Loucy (cell line): ENCODE measurements around the gene GRIA2.

Experiments used
- H2AFZ ChIP-seq: fragments of 200-600 bp; sonication (generic); 2 replicates; pipeline ENCODE4 v1.6.0; 2016; ENCODE audit warnings: antibody characterized with exemption, mild to moderate bottlenecking, low read length, moderate library complexity
- H3F3A ChIP-seq: fragments of 200-600 bp; 2 replicates; pipeline ENCODE4 v1.6.0; 2016; ENCODE audit warnings: antibody characterized with exemption, low read depth, mild to moderate bottlenecking
- H3K27me3 ChIP-seq: fragments of 200-600 bp; sonication (generic); 2 replicates; pipeline ENCODE4 v1.6.1; 2014; ENCODE audit warnings: low read length, mild to moderate bottlenecking; ENCODE audit not compliant: insufficient read depth, poor library complexity, severe bottlenecking
- H3K36me3 ChIP-seq: fragments of 200-600 bp; sonication (generic); 2 replicates; pipeline ENCODE4 v1.6.1; 2016; ENCODE audit warnings: low read length; ENCODE audit not compliant: insufficient read depth
- H3K4me1 ChIP-seq: fragments of 200-600 bp; sonication (generic); 2 replicates; pipeline ENCODE4 v1.5.1; 2014; ENCODE audit warnings: low read length, mild to moderate bottlenecking; ENCODE audit not compliant: insufficient read depth, poor library complexity, severe bottlenecking
- H3K4me2 ChIP-seq: fragments of 200-600 bp; sonication (generic); 2 replicates; pipeline ENCODE4 v1.6.0; 2014; ENCODE audit warnings: antibody characterized with exemption, low read length, low read depth, mild to moderate bottlenecking; ENCODE audit not compliant: poor library complexity, severe bottlenecking
- H3K4me3 ChIP-seq: fragments of 200-600 bp; sonication (generic); 2 replicates; pipeline ENCODE4 v1.5.1; 2014; ENCODE audit warnings: low read length, mild to moderate bottlenecking, mixed read lengths; ENCODE audit not compliant: poor library complexity, severe bottlenecking
- H3K79me2 ChIP-seq: fragments of 200-600 bp; sonication (generic); 2 replicates; pipeline ENCODE4 v1.6.1; 2014; ENCODE audit warnings: low read length; ENCODE audit not compliant: insufficient read depth
- H3K9ac ChIP-seq: fragments of 200-600 bp; sonication (generic); 2 replicates; pipeline ENCODE4 v1.6.0; 2014; ENCODE audit warnings: mild to moderate bottlenecking, low read depth, low read length, moderate library complexity; ENCODE audit not compliant: poor library complexity, severe bottlenecking
- H3K9me2 ChIP-seq: fragments of 200-600 bp; sonication (generic); replicated peaks from 2 replicates; pipeline ENCODE4 v1.6.1; 2016; ENCODE audit warnings: low read depth, low read length, mixed read lengths
- H3K9me3 ChIP-seq: fragments of 200-600 bp; sonication (generic); 2 replicates; pipeline ENCODE4 v1.6.1; 2014; ENCODE audit warnings: mild to moderate bottlenecking, antibody characterized with exemption, low read length, low read depth; ENCODE audit not compliant: insufficient read depth
- H4K20me1 ChIP-seq: fragments of 200-600 bp; sonication (generic); 2 replicates; pipeline ENCODE4 v1.6.0; 2014; ENCODE audit warnings: antibody characterized with exemption, low read length, mild to moderate bottlenecking; ENCODE audit not compliant: insufficient read depth, poor library complexity, severe bottlenecking
- EZH2phosphoT487 ChIP-seq: fragments of 200-600 bp; IDR thresholded peaks from 2 replicates; pipeline ENCODE4 v1.6.1; 2018; ENCODE audit warnings: antibody characterized with exemption, mild to moderate bottlenecking, moderate library complexity, borderline replicate concordance
- TF ChIP-seq, protein P1 (sequence below): fragments of 200-600 bp; sonication (generic); conservative IDR thresholded peaks from 2 replicates; pipeline ENCODE4 v1.5.1; 2014; ENCODE audit warnings: mild to moderate bottlenecking, antibody characterized with exemption, low read length

GRIA2 gene

GRCh38 chr4:157226601-157227000 lies 6.1 kb downstream of the GRIA2 start:
- Histone ChIP-seq H3K9me2 (no peaks in the 10 kb centered on the region), H3K4me1 (no peaks in the 10 kb centered on the region), H3K4me2 (no peak overlapping the region), H3K79me2 (no peaks in the 10 kb centered on the region), H3K9me3 (no peaks in the 10 kb centered on the region), H3K4me3 (no peak overlapping the region), H3K36me3 (no peaks in the 10 kb centered on the region), H4K20me1 (no peaks in the 10 kb centered on the region), H3K27me3 (no peaks in the 10 kb centered on the region), H3K9ac (no peak overlapping the region), H2AFZ (no peak overlapping the region), H3F3A (no peaks in the 10 kb centered on the region)
- TF ChIP-seq EZH2phosphoT487 = no peak
- TF ChIP-seq, protein P1, sequence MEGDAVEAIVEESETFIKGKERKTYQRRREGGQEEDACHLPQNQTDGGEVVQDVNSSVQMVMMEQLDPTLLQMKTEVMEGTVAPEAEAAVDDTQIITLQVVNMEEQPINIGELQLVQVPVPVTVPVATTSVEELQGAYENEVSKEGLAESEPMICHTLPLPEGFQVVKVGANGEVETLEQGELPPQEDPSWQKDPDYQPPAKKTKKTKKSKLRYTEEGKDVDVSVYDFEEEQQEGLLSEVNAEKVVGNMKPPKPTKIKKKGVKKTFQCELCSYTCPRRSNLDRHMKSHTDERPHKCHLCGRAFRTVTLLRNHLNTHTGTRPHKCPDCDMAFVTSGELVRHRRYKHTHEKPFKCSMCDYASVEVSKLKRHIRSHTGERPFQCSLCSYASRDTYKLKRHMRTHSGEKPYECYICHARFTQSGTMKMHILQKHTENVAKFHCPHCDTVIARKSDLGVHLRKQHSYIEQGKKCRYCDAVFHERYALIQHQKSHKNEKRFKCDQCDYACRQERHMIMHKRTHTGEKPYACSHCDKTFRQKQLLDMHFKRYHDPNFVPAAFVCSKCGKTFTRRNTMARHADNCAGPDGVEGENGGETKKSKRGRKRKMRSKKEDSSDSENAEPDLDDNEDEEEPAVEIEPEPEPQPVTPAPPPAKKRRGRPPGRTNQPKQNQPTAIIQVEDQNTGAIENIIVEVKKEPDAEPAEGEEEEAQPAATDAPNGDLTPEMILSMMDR = no peak

GRCh38 chr4:157231525-157231924 lies 11.0 kb downstream of the GRIA2 start:
- no peaks in the 10 kb centered on the region for H4K20me1 ChIP-seq

GRCh38 chr4:157242871-157243270 lies 22.3 kb downstream of the GRIA2 start:
- no peaks in the 10 kb centered on the region for H3K79me2 ChIP-seq
- no peak overlapping the region for H3K4me3 ChIP-seq
- no peak overlapping the region for H3K9ac ChIP-seq
- H3K4me1 ChIP-seq = no peaks in the 10 kb centered on the region
- no peaks in the 10 kb centered on the region for H3K27me3 ChIP-seq
- no peaks in the 10 kb centered on the region for H3K9me3 ChIP-seq
- no peaks in the 10 kb centered on the region for H3K36me3 ChIP-seq
- TF ChIP-seq, protein P1 = no peak
- no peak for TF ChIP-seq EZH2phosphoT487
- no peaks in the 10 kb centered on the region for H3F3A ChIP-seq
- no peaks in the 10 kb centered on the region for H4K20me1 ChIP-seq
- H3K9me2 ChIP-seq = no peaks in the 10 kb centered on the region; the same call in 1 of the 2 replicates
- no peak overlapping the region for H2AFZ ChIP-seq
- H3K4me2 ChIP-seq = no peak overlapping the region

More at GRCh38 chr4:157231525-157231924, 11.0 kb downstream of the GRIA2 start:
- no peaks in the 10 kb centered on the region for H3K27me3 ChIP-seq
- no peak overlapping the region for H2AFZ ChIP-seq
- no peak overlapping the region for H3K9ac ChIP-seq
- no peaks in the 10 kb centered on the region for H3K9me2 ChIP-seq
- no peaks in the 10 kb centered on the region for H3K9me3 ChIP-seq
- no peak overlapping the region for H3K4me2 ChIP-seq
- no peak overlapping the region for H3K4me3 ChIP-seq
- no peaks in the 10 kb centered on the region for H3F3A ChIP-seq
- no peaks in the 10 kb centered on the region for H3K4me1 ChIP-seq
- H3K79me2 ChIP-seq = no peaks in the 10 kb centered on the region
- no peaks in the 10 kb centered on the region for H3K36me3 ChIP-seq
- TF ChIP-seq, protein P1 = no peak
- no peak for TF ChIP-seq EZH2phosphoT487
